Measurements from ENCODE around the gene VPS35L. TPM values are rescaled to one million over a fixed set of nuclear protein-coding genes. Genes with fewer than 3 reads are reported as not detected.

Gene VPS35L
- polyA plus RNA-seq, 1 experiment: 83.2 TPM

GRCh38 chr16:19548144-19548543, 7.4 kb upstream of the VPS35L start:
- CTCF ChIA-PET: interaction anchor here (1.0 kb wide), 1 partner anchor 11 kb away, joined by 3 read pairs; no protein-coding TSS in a partner anchor
- Histone ChIP-seq H3K36me3 (ENCODE audit: control insufficient read depth, insufficient read depth, low read length) (no peaks in the 10 kb centered on the region; the same call in 1 of the 2 replicates), H3K4me3 (ENCODE audit: low read depth, low read length) (no peak overlapping the region), H3K27me3 (ENCODE audit: control insufficient read depth, insufficient read depth, low read length) (no peaks in the 10 kb centered on the region)
- no peak for TF ChIP-seq CTCF (IDR thresholded peaks at IDR 0.05; ENCODE audit: insufficient read depth, low read depth, low read length)
- POLR2A ChIA-PET: no interaction called here
- no peak for DNase-seq (ENCODE audit: low read depth)

GRCh38 chr16:19549673-19550072, 5.8 kb upstream of the VPS35L start:
- Histone ChIP-seq H3K36me3 (ENCODE audit: control insufficient read depth, insufficient read depth, low read length) (no peaks in the 10 kb centered on the region), H3K4me3 (ENCODE audit: low read depth, low read length) (no peak overlapping the region), H3K27me3 (ENCODE audit: control insufficient read depth, insufficient read depth, low read length) (no peaks in the 10 kb centered on the region)
- ChIA-PET POLR2A (no interaction called here), CTCF (interaction anchor here (1.2 kb wide), 1 partner anchor 9 kb away, joined by 5 read pairs; no protein-coding TSS in a partner anchor)
- DNase-seq (ENCODE audit: low read depth): no peak
- no peak for TF ChIP-seq CTCF (IDR thresholded peaks at IDR 0.05; ENCODE audit: insufficient read depth, low read depth, low read length)

GRCh38 chr16:19555938-19556771, 652 bp downstream of the VPS35L start:
- TF ChIP-seq CTCF (IDR thresholded peaks at IDR 0.05; ENCODE audit: insufficient read depth, low read depth, low read length): peak; percentile 18; the same call in 1 of the 2 replicates
- DNase-seq (ENCODE audit: low read depth): no peak
- no peaks in the 10 kb centered on the region for H3K27me3 ChIP-seq (ENCODE audit: control insufficient read depth, insufficient read depth, low read length)
- peak overlapping the region; percentile 72 for H3K4me3 ChIP-seq (ENCODE audit: low read depth, low read length)
- POLR2A ChIA-PET: interaction anchor here (0.9 kb wide), 1 partner anchor 32 kb away, joined by 3 read pairs; the partner anchor contains the start of gene CCP110
- CTCF ChIA-PET: interaction anchor here (0.6 to 2.9 kb wide), 12 partner anchors 8 to 1347 kb away, joined by 3 to 14 read pairs (median 5); no protein-coding TSS in a partner anchor
- no peaks in the 10 kb centered on the region for H3K36me3 ChIP-seq (ENCODE audit: control insufficient read depth, insufficient read depth, low read length)

GRCh38 chr16:19559242-19559910, 3.9 kb downstream of the VPS35L start:
- peak; percentile 59 for TF ChIP-seq CTCF (IDR thresholded peaks at IDR 0.05; ENCODE audit: insufficient read depth, low read depth, low read length)
- Histone ChIP-seq H3K27me3 (ENCODE audit: control insufficient read depth, insufficient read depth, low read length) (no peaks in the 10 kb centered on the region), H3K36me3 (ENCODE audit: control insufficient read depth, insufficient read depth, low read length) (no peaks in the 10 kb centered on the region), H3K4me3 (ENCODE audit: low read depth, low read length) (no peak overlapping the region)
- ChIA-PET POLR2A (interaction anchor here (0.7 kb wide), 1 partner anchor 137 kb away, joined by 4 read pairs; no protein-coding TSS in a partner anchor), CTCF (interaction anchor here (0.7 to 5.3 kb wide), 8 partner anchors 8 to 327 kb away, joined by 3 to 24 read pairs (median 4); no protein-coding TSS in a partner anchor)
- no peak for DNase-seq (ENCODE audit: low read depth)

GRCh38 chr16:19560078-19560477, 4.6 kb downstream of the VPS35L start:
- ChIA-PET POLR2A (interaction anchor here (0.7 kb wide), 1 partner anchor 137 kb away, joined by 4 read pairs; no protein-coding TSS in a partner anchor), CTCF (interaction anchor here (0.7 to 5.3 kb wide), 5 partner anchors 9 to 326 kb away, joined by 3 to 24 read pairs (median 4); no protein-coding TSS in a partner anchor)
- no peak for TF ChIP-seq CTCF (IDR thresholded peaks at IDR 0.05; ENCODE audit: insufficient read depth, low read depth, low read length)
- H3K27me3 ChIP-seq (ENCODE audit: control insufficient read depth, insufficient read depth, low read length): no peaks in the 10 kb centered on the region
- peaks cover under 1% of the 10 kb centered on the region; the same call in 1 of the 2 replicates for H3K36me3 ChIP-seq (ENCODE audit: control insufficient read depth, insufficient read depth, low read length)
- no peak for DNase-seq (ENCODE audit: low read depth)
- no peak overlapping the region for H3K4me3 ChIP-seq (ENCODE audit: low read depth, low read length)
